MM.1S (cell line): ENCODE data around the gene TMEM59L.

ENCODE experiments used
- CTCF ChIP-seq: fragments of 300-600 bp; sonication (generic); IDR thresholded peaks from 2 replicates; pipeline ENCODE4 v1.5.1; 2016; ENCODE audit warnings: antibody characterized with exemption, low read length, mixed read lengths
- EZH2 ChIP-seq: fragments of 300-600 bp; sonication (generic); optimal IDR thresholded peaks from 2 replicates; pipeline ENCODE3; 2017; ENCODE audit warnings: low read depth, mild to moderate bottlenecking, antibody characterized with exemption, low read length, mixed read lengths

GRCh38 chr19:18596752-18597157 is 15.9 kb upstream of the TMEM59L start:
- no peak for TF ChIP-seq CTCF
- TF ChIP-seq EZH2 = no peak
